HG03095 (cell line): ENCODE data around the gene KIF12.

Experiments used
- ATAC-seq: cut with Tn5 transposase; IDR thresholded peaks from one replicate; pipeline ENCODE4 v1.9.1; 2021; ENCODE audit warnings: moderate library complexity; ENCODE audit not compliant: unreplicated experiment

The KIF12 gene

GRCh38 chr9:114069476-114070187 is 29.5 kb downstream of the KIF12 start:
- ATAC-seq = no peak

- no peak for ATAC-seq
Measured at GRCh38 chr9:114065304-114065703, 33.8 kb downstream of the KIF12 start.

GRCh38 chr9:114061830-114062474 is 37.1 kb downstream of the KIF12 start:
- no peak for ATAC-seq

GRCh38 chr9:114061292-114061691 is 37.8 kb downstream of the KIF12 start:
- no peak for ATAC-seq

- ATAC-seq = no peak
Measured at GRCh38 chr9:114060711-114061110, 38.4 kb downstream of the KIF12 start.

- no peak for ATAC-seq
Measured at GRCh38 chr9:114060070-114060469, 39.0 kb downstream of the KIF12 start.

- ATAC-seq = no peak
Measured at GRCh38 chr9:114059047-114059803, 39.9 kb downstream of the KIF12 start.

GRCh38 chr9:114058688-114059046 is 40.4 kb downstream of the KIF12 start:
- no peak for ATAC-seq

GRCh38 chr9:114057161-114057885 is 41.8 kb downstream of the KIF12 start:
- no peak for ATAC-seq

GRCh38 chr9:114056527-114056926 is 42.6 kb downstream of the KIF12 start:
- ATAC-seq = no peak

GRCh38 chr9:114055894-114056293 is 43.2 kb downstream of the KIF12 start:
- no peak for ATAC-seq

GRCh38 chr9:114055061-114055460 is 44.0 kb downstream of the KIF12 start:
- no peak for ATAC-seq

- no peak for ATAC-seq
Measured at GRCh38 chr9:114054191-114054690, 44.9 kb downstream of the KIF12 start.

GRCh38 chr9:114053246-114054005 is 45.7 kb downstream of the KIF12 start:
- ATAC-seq = no peak

- no peak for ATAC-seq
Measured at GRCh38 chr9:114051706-114052105, 47.4 kb downstream of the KIF12 start.

GRCh38 chr9:114051281-114051680 is 47.8 kb downstream of the KIF12 start:
- no peak for ATAC-seq

GRCh38 chr9:114050646-114051045 is 48.4 kb downstream of the KIF12 start:
- ATAC-seq = no peak

GRCh38 chr9:114050226-114050568 is 48.9 kb downstream of the KIF12 start:
- ATAC-seq = no peak

- no peak for ATAC-seq
Measured at GRCh38 chr9:114049441-114050225, 49.5 kb downstream of the KIF12 start.
